Measurements from ENCODE around the gene UGGT2. TPM values are rescaled to one million over a fixed set of nuclear protein-coding genes. Genes with fewer than 3 reads are reported as not detected.

Gene UGGT2
- total RNA-seq, 1 experiment from 2014 or later: 34.5 TPM

DNA sequence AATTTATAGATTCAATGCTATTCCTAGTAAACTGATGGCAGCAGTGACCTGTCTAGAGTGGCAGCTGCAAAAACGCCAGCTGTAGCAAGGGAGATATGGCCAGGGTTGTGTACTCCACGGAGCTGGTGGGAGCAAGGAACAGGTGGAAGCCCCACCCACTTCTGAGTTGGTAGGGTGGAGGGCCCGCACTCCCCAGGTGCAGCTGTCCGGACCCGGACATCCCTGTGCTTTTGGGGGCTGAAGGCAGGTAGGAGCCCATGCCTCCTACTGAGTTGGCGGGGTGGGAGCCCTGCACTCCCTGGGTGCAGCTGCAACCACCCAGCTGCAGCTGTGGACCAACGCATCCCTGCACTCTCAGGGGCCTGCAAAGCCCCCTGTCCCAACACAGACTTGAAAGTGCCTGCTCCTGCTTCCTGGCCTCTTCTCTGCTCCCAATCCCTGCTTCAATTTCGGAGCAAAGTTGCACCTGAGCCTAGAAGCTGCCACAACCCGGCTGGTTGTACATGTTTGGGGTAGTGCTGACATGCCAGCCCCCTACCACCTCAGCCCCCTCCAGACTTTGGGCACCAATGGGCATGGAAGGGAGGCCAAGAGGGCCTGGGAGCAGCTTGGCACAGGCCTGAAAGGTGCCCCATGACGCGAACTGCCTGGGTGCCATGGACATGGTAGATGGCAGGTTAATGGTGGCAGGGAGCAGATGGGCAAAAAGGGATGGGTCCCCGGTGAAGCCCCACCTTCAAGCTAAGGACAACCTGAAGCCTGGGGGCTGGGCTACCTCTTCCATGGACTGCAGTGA is 19.8 kb downstream of the UGGT2 start:
- no peak overlapping the region for H3K18ac ChIP-seq (ENCODE audit: insufficient read length, low read depth, low read length)
- H2BK5ac ChIP-seq (ENCODE audit: insufficient read length, low read length): no peak overlapping the region
- H3K9me3 ChIP-seq (ENCODE audit: control insufficient read depth, low read depth, low read length): no peaks in the 10 kb centered on the region
- H3K79me2 ChIP-seq (ENCODE audit: insufficient read depth, low read length): peaks cover 9% of the 10 kb centered on the region; the same call in 1 of the 2 replicates
- peaks cover 5% of the 10 kb centered on the region for H3K79me1 ChIP-seq (ENCODE audit: insufficient read depth, low read depth, low read length, poor library complexity, severe bottlenecking)
- no peak overlapping the region for H3K56ac ChIP-seq (ENCODE audit: insufficient read length, low read depth, low read length)
- H3K4me2 ChIP-seq (ENCODE audit: insufficient read depth, insufficient read length, low read length): no peak overlapping the region
- no peak overlapping the region for H2AK5ac ChIP-seq (ENCODE audit: insufficient read length, low read length)
- H3K4me1 ChIP-seq (ENCODE audit: insufficient read depth, low read length): no peaks in the 10 kb centered on the region; the same call in 1 of the 2 replicates
- TF ChIP-seq, protein P1, sequence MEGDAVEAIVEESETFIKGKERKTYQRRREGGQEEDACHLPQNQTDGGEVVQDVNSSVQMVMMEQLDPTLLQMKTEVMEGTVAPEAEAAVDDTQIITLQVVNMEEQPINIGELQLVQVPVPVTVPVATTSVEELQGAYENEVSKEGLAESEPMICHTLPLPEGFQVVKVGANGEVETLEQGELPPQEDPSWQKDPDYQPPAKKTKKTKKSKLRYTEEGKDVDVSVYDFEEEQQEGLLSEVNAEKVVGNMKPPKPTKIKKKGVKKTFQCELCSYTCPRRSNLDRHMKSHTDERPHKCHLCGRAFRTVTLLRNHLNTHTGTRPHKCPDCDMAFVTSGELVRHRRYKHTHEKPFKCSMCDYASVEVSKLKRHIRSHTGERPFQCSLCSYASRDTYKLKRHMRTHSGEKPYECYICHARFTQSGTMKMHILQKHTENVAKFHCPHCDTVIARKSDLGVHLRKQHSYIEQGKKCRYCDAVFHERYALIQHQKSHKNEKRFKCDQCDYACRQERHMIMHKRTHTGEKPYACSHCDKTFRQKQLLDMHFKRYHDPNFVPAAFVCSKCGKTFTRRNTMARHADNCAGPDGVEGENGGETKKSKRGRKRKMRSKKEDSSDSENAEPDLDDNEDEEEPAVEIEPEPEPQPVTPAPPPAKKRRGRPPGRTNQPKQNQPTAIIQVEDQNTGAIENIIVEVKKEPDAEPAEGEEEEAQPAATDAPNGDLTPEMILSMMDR (conservative IDR thresholded peaks at IDR 0.05): no peak
- no peaks in the 10 kb centered on the region for H3K27me3 Mint-ChIP-seq (ENCODE audit: low read depth)
- no peak overlapping the region for H3K23ac ChIP-seq (ENCODE audit: insufficient read length, low read depth, low read length)
- H4K5ac ChIP-seq (ENCODE audit: insufficient read length, low read depth, low read length): no peak overlapping the region
- no CpG with 5 or more reads among the region's 12 CpGs for WGBS (ENCODE audit: extremely low coverage, insufficient read length, low lambda C conversion rate)
- H2BK20ac ChIP-seq (ENCODE audit: low read depth, low read length, poor library complexity, severe bottlenecking): no peak overlapping the region
- DNase-seq: no peak
- no peak overlapping the region for H3K4me3 Mint-ChIP-seq
- no peak overlapping the region for H2AFZ ChIP-seq (ENCODE audit: low read length)
- H2BK120ac ChIP-seq (ENCODE audit: low read depth, low read length, poor library complexity, severe bottlenecking): no peak overlapping the region
- H2BK12ac ChIP-seq (ENCODE audit: insufficient read length, low read depth, low read length): no peak overlapping the region
- H3K23me2 ChIP-seq (ENCODE audit: insufficient read length, low read depth, low read length, poor library complexity, severe bottlenecking): no peaks in the 10 kb centered on the region
- H3K9me3 Mint-ChIP-seq: no peaks in the 10 kb centered on the region
- H4K91ac ChIP-seq (ENCODE audit: insufficient read length, low read depth, low read length): no peak overlapping the region
- H3K4ac ChIP-seq (ENCODE audit: low read depth, low read length): no peak overlapping the region
- H4K20me1 ChIP-seq (ENCODE audit: control insufficient read depth, insufficient read depth, insufficient read length): no peaks in the 10 kb centered on the region
- H3K36me3 Mint-ChIP-seq (ENCODE audit: insufficient read depth in 1 of 3, low read depth in 3 of 3): peaks cover 7 to 18% (median 13%) of the 10 kb centered on the region in 3 experiments; a peak in 5 of 7 replicates
- H3K14ac ChIP-seq (ENCODE audit: insufficient read depth, low read length): no peak overlapping the region; the same call in 1 of the 2 replicates
- peak overlapping the region in 1 of 3 experiments; percentile 11; a peak in 1 of 7 replicates for H3K27ac Mint-ChIP-seq
- H2BK15ac ChIP-seq (ENCODE audit: low read depth, low read length): no peak overlapping the region; the same call in 1 of the 2 replicates
- H3T11ph ChIP-seq (ENCODE audit: low read length): no peak overlapping the region
- no peaks in the 10 kb centered on the region for H3K27me3 ChIP-seq (ENCODE audit: insufficient read depth, low read length)
- no peak overlapping the region for H4K8ac ChIP-seq (replicated peaks; ENCODE audit: insufficient read length, low read depth, low read length)
- H3K9ac ChIP-seq (ENCODE audit: extremely low read depth, insufficient read length, low read length): no peak overlapping the region
- peaks cover 9 to 23% of the 10 kb centered on the region in 2 experiments for H3K4me1 Mint-ChIP-seq
- H3K27ac ChIP-seq (ENCODE audit: insufficient read length, low read depth, low read length): no peak overlapping the region
